OCI-LY1 (cell line): ENCODE results near the gene SUSD6.

Experiments used
- EZH2 ChIP-seq: fragments of 200-600 bp; sonication (generic), shearing (Covaris generic); IDR thresholded peaks from 2 replicates; pipeline ENCODE4 v1.8.0; 2017; ENCODE audit warnings: borderline replicate concordance, mixed run types, mild to moderate bottlenecking, antibody characterized with exemption, low read length, moderate library complexity, mixed read lengths
- TF ChIP-seq, protein P1 (sequence below): fragments of 200-600 bp; sonication (generic), shearing (Covaris generic); IDR thresholded peaks from 2 replicates; pipeline ENCODE4 v1.5.1; 2017; ENCODE audit warnings: mild to moderate bottlenecking, antibody characterized with exemption, low read length, moderate library complexity, mixed read lengths

GRCh38 chr14:69755784-69756183 lies 144.4 kb downstream of the SUSD6 start:
- TF ChIP-seq, protein P1, sequence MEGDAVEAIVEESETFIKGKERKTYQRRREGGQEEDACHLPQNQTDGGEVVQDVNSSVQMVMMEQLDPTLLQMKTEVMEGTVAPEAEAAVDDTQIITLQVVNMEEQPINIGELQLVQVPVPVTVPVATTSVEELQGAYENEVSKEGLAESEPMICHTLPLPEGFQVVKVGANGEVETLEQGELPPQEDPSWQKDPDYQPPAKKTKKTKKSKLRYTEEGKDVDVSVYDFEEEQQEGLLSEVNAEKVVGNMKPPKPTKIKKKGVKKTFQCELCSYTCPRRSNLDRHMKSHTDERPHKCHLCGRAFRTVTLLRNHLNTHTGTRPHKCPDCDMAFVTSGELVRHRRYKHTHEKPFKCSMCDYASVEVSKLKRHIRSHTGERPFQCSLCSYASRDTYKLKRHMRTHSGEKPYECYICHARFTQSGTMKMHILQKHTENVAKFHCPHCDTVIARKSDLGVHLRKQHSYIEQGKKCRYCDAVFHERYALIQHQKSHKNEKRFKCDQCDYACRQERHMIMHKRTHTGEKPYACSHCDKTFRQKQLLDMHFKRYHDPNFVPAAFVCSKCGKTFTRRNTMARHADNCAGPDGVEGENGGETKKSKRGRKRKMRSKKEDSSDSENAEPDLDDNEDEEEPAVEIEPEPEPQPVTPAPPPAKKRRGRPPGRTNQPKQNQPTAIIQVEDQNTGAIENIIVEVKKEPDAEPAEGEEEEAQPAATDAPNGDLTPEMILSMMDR: no peak
- TF ChIP-seq EZH2: no peak
